Right atrium auricular region (tissue), 2 donors: ENCODE data around the gene PBRM1. TPM values are rescaled to one million over a fixed set of nuclear protein-coding genes. Genes with fewer than 3 reads are reported as not detected.

Experiments
- DNase-seq: peaks from one replicate; pipeline ENCODE4 v3.0.0-alpha.2; 2019; ENCODE audit warnings: low spot score
- H3K27ac ChIP-seq, 2 donors: fragments of 200-600 bp; sonication (generic); 1 replicate in 1 of 2; 2 replicates in 1 of 2; pipeline ENCODE4 v1.5.1; 2016 to 2019
- H3K27me3 ChIP-seq, 2 donors: fragments of 200-600 bp; sonication (generic); one replicate each; pipeline versions ENCODE4 v1.5.1 to v1.6.0; 2017 to 2019
- H3K36me3 ChIP-seq: fragments of 200-600 bp; sonication (generic); one replicate; pipeline ENCODE4 v1.5.1; 2016
- H3K4me1 ChIP-seq, 2 donors: fragments of 200-600 bp; sonication (generic); one replicate each; pipeline versions ENCODE4 v1.5.1 to v1.6.0; 2017 to 2019
- H3K4me3 ChIP-seq, 2 donors: fragments of 200-600 bp; sonication (generic); 1 replicate in 1 of 2; 2 replicates in 1 of 2; pipeline ENCODE4 v1.5.1; 2017 to 2019; ENCODE audit warnings: mild to moderate bottlenecking in 1 of 2, moderate library complexity in 1 of 2
- H3K9me3 ChIP-seq, 2 donors: fragments of 200-600 bp; sonication (generic); one replicate each; pipeline ENCODE4 v1.5.1; 2019
- total RNA-seq, 2 donors: library from RNA; depleted of rRNA; stranded (reverse); fragments of >200 nt; gene quantifications; one replicate each; pipeline ENCODE4 v1.1.0, GENCODE V29; 2016
- TF ChIP-seq, protein P1 (sequence below), 2 donors: fragments of 200-600 bp; sonication (generic); IDR thresholded peaks; one replicate each; pipeline ENCODE4 v1.5.1; 2019; ENCODE audit warnings: antibody characterized with exemption in 2 of 2

Gene PBRM1
- total RNA-seq, 2 donors from 2014 or later, result 39.8 to 40.6 TPM

DNA sequence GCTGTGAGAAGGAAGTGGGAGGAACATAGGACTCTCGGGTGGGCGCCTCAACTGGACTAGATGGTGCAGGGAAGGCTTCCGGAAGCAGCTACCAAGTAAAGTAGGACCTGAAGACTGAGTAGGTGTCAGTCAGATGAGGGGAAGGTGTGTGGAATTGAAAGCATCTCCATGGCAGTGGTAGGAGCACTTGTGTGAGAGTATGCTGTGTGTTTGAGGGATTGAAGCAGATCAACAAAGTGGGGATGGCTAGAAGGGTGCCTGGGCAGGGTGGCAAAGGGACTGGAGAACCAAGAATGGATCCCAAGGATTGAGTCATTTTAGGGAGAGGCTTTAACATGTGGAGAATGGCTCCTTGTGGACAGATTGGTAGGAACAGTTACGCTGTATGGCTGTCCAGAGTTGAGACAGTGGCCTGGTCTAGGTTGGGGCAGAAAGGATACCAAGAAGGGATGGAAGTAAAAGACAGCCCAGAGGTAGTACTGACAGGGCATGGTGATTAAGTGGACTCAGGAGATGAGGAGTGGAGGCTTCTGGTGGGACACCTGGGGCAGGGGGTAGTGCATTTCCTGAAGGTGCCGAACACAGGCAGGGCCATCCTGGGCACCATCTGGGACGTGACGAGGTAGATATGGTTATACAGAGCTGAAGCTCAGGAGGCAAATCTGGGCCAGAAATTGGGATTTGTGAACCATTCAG, 147.8 kb downstream of the PBRM1 start:
- Histone ChIP-seq H3K27ac (peak overlapping the region; percentile 87 to 89), H3K4me1 (peaks cover 0 to 63% of the 10 kb centered on the region in 2 donors), H3K36me3 (peaks cover 20% of the 10 kb centered on the region), H3K27me3 (no peaks in the 10 kb centered on the region), H3K4me3 (peak overlapping the region; percentile 58 to 69), H3K9me3 (no peaks in the 10 kb centered on the region)
- TF ChIP-seq, protein P1, sequence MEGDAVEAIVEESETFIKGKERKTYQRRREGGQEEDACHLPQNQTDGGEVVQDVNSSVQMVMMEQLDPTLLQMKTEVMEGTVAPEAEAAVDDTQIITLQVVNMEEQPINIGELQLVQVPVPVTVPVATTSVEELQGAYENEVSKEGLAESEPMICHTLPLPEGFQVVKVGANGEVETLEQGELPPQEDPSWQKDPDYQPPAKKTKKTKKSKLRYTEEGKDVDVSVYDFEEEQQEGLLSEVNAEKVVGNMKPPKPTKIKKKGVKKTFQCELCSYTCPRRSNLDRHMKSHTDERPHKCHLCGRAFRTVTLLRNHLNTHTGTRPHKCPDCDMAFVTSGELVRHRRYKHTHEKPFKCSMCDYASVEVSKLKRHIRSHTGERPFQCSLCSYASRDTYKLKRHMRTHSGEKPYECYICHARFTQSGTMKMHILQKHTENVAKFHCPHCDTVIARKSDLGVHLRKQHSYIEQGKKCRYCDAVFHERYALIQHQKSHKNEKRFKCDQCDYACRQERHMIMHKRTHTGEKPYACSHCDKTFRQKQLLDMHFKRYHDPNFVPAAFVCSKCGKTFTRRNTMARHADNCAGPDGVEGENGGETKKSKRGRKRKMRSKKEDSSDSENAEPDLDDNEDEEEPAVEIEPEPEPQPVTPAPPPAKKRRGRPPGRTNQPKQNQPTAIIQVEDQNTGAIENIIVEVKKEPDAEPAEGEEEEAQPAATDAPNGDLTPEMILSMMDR (IDR thresholded peaks at IDR 0.05), result no peak
- no peak for DNase-seq

DNA sequence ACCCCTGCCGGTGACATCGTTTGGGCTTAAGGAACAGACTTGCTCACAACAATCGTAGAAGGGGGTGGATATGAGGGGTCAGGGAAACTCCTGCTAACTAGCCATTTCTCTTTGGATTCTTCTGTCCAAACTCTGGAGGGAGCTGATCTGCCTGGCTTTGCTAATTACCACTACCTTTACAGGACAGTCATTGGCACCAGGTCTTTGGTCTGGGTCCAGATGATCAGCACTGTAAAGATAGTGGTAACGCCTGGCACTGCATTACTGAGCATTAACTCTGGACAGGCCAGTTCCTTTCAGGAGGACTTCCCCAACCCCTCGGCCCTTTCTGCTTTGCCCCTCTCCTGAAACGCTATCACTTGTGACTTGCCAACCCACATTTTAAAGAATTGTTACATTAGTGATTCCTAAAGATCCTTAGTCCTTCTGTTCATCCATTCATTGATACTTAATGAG, 148.5 kb downstream of the PBRM1 start:
- Histone ChIP-seq H3K4me1 (peaks cover 0 to 70% of the 10 kb centered on the region in 2 donors), H3K27me3 (no peaks in the 10 kb centered on the region), H3K27ac (peak overlapping the region; percentile 87 to 89), H3K4me3 (peak overlapping the region; percentile 58 to 69), H3K9me3 (no peaks in the 10 kb centered on the region), H3K36me3 (peaks cover 19% of the 10 kb centered on the region)
- no peak for DNase-seq
- TF ChIP-seq, protein P1 (IDR thresholded peaks at IDR 0.05), result no peak

DNA sequence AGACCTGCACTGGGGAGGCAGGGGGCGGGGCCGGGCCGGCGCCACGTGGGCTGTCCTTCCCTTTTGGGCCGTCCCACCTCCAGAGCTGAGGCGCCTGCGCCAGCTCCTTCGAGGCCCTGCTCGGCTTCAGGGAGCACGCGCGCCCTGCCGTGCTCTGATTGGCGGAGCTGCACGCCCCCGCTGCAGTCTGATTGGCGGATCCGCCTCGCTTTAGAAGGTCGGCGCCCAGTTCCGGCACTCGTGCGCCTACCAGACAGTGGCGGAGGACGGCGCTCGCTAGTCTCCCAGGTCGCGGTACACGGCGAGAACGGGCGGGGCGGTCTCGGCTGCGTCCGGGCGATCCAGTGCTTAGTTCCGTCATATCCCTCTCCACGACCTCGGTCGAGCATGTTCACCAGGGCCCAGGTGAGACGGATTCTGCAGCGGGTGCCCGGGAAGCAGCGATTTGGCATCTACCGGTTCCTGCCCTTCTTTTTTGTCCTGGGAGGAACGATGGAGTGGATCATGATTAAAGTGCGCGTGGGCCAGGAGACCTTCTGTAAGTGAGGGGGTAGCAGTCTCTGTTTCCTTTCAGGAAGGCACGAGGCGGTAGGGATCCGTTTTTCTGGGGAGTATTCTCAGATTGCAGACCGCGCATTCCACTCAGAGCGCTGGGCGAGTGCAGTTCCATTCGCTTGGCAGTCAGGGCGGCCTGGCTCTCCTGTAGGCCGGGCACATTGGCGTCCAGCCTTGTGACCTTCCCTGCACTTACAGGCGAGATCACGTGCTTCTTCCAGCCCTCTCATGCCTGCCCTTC, 149.1 kb downstream of the PBRM1 start, which contains the start of gene UQCC5:
Gene UQCC5, plus strand, starts transcription at position 237 of the 796 bp plus-strand sequence. Its CDS starts 151 bp downstream, at position 388.
- Histone ChIP-seq H3K4me1 (peaks cover 0 to 73% of the 10 kb centered on the region in 2 donors), H3K36me3 (peaks cover 13% of the 10 kb centered on the region), H3K27ac (peak within 1 kb of the TSS; percentile 87 to 93), H3K27me3 (no peaks in the 10 kb centered on the region), H3K9me3 (no peaks in the 10 kb centered on the region), H3K4me3 (peak within 1 kb of the TSS; percentile 58 to 69)
- TF ChIP-seq, protein P1 (IDR thresholded peaks at IDR 0.05), result no peak
- DNase-seq, result peak; percentile 99

DNA sequence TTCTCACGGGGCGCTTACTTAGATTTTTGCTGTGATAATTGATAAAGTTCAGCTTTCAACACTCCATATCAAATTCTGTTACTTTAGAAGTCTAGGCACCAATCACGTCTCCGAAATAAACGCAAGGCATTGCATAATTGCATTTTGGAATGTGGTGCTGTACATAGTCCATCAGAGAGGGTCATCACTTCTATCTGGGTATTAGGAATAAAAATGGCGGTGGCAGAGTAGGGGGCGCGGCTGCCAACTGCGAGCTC, 149.7 kb downstream of the PBRM1 start:
- Histone ChIP-seq H3K4me1 (peaks cover 0 to 77% of the 10 kb centered on the region in 2 donors), H3K9me3 (no peaks in the 10 kb centered on the region), H3K27ac (peak overlapping the region; percentile 87 to 89), H3K4me3 (peak overlapping the region in 1 of 2 donors; percentile 69), H3K27me3 (no peaks in the 10 kb centered on the region), H3K36me3 (peaks cover 8% of the 10 kb centered on the region)
- TF ChIP-seq, protein P1 (IDR thresholded peaks at IDR 0.05), result no peak
- no peak for DNase-seq

DNA sequence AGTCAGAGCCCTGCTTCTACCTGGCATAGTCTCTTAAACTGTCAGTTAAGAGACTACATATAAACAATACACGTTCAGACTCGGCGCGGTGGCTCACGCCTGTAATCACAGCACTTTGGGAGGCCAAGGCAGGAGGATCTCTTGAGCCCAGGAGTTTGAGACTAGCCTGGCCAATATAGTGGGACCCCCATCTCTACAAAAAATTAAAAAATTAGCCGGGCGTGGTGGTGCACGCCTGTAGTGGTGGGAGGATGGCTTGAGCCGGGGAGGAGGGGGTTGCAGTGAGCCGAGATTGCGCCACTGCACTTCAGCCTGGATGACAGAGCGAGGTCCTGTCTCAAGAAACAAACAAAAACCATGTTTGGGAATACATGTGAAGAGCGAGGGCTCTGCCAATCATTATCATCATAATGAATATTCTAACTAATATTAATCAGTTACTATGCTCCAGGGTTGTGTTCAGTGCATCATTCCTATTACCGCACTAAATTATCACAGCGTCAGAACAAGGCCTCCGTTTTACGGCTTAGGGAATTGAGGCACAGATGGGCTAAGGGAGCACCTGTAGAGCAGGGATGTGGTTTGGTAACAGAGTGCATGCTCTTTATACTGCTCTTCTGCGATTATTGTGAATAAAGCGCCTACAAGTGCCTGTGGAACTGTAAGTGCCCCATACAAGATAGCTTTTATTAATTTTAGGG, 150.2 kb downstream of the PBRM1 start:
- DNase-seq, result peak; percentile 57
- peak overlapping the region; percentile 89 to 93 for H3K27ac ChIP-seq
- H3K36me3 ChIP-seq, result peaks cover 3% of the 10 kb centered on the region
- no peaks in the 10 kb centered on the region for H3K9me3 ChIP-seq
- TF ChIP-seq, protein P1 (IDR thresholded peaks at IDR 0.05), result no peak
- peaks cover 0 to 82% of the 10 kb centered on the region in 2 donors for H3K4me1 ChIP-seq
- no peaks in the 10 kb centered on the region for H3K27me3 ChIP-seq
- H3K4me3 ChIP-seq, result peak overlapping the region in 1 of 2 donors; percentile 69
